GM12874 (cell line): ENCODE measurements around the gene KIF6.

Experiments
- TF ChIP-seq, protein P1 (sequence below): IDR thresholded peaks from 2 replicates; pipeline ENCODE4 v1.5.1; 2011; ENCODE audit warnings: low read depth, mild to moderate bottlenecking, control low read depth, low read length, moderate library complexity; ENCODE audit not compliant: insufficient read depth

Gene KIF6

DNA sequence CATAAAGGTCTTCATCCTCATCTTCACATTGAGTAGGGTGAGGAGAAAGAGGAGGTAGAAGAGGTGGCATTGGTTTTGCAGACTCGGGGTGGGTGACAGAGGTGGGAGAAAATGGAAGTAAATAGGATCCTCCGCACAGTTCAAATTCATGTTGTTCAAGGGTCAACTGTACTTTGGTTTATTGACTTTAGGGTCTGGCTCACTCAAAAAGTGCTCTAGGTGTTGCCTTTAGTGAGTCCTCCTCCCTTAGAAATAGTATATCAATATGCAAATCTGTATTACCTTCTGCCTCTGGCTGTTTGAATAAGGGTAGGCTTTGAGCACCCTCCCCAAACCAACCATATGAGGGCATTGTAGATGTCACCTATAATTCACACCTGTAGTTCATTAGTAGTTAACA is 54.7 kb downstream of the KIF6 start:
- TF ChIP-seq, protein P1, sequence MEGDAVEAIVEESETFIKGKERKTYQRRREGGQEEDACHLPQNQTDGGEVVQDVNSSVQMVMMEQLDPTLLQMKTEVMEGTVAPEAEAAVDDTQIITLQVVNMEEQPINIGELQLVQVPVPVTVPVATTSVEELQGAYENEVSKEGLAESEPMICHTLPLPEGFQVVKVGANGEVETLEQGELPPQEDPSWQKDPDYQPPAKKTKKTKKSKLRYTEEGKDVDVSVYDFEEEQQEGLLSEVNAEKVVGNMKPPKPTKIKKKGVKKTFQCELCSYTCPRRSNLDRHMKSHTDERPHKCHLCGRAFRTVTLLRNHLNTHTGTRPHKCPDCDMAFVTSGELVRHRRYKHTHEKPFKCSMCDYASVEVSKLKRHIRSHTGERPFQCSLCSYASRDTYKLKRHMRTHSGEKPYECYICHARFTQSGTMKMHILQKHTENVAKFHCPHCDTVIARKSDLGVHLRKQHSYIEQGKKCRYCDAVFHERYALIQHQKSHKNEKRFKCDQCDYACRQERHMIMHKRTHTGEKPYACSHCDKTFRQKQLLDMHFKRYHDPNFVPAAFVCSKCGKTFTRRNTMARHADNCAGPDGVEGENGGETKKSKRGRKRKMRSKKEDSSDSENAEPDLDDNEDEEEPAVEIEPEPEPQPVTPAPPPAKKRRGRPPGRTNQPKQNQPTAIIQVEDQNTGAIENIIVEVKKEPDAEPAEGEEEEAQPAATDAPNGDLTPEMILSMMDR: no peak

DNA sequence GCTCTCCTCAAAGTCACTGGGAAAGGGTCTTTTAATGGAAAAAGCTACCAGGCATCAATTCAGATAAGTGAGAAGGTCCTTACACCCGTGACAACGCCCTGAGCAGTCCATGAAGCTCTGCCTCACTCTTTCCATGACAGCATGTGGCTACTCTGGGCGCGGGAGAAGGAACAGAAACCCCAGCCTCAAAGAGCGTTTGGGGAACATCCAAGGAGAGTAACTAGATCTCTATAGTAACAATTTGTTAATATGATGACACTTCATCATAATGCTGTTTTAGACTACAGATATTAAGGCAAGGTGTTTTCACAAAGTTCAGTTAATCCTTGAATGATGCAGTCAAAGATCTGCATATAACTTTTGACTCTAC is 55.2 kb downstream of the KIF6 start:
- TF ChIP-seq, protein P1: no peak

DNA sequence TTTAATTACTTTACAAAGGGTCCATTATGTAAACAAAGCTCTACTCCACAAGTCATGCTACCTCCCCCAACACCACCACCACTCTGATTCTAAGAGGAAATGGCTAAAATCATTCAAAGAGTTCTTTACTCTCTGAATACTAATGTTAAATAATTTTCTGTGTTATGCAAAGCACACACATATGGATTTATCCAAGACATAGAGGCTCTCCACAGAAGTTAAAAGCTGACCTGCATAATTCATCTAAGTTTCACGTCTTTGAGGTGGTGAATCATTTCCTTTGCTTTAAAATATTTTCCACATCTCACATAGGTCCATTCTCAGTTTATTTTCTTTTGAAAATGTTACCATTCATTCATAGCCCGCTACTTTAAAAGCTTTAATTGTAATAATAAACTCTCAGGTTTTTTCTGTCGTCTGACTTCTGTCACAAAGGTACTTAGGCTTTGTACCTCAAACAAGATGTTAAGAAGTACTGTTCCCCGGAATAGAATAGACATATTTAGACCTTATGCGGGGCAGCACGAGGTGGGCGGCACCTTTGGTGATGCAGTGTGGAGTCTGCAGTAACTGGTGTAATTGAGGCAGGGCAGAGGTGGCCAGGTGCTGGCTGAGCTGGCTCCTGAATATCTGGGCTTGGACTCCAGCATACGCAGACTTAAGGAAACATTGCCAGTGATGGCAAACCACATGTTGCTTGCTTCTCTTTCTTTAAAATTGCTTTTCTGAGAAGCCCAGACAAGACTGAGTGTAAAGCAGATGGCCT is 55.8 kb downstream of the KIF6 start:
- TF ChIP-seq, protein P1: no peak

DNA sequence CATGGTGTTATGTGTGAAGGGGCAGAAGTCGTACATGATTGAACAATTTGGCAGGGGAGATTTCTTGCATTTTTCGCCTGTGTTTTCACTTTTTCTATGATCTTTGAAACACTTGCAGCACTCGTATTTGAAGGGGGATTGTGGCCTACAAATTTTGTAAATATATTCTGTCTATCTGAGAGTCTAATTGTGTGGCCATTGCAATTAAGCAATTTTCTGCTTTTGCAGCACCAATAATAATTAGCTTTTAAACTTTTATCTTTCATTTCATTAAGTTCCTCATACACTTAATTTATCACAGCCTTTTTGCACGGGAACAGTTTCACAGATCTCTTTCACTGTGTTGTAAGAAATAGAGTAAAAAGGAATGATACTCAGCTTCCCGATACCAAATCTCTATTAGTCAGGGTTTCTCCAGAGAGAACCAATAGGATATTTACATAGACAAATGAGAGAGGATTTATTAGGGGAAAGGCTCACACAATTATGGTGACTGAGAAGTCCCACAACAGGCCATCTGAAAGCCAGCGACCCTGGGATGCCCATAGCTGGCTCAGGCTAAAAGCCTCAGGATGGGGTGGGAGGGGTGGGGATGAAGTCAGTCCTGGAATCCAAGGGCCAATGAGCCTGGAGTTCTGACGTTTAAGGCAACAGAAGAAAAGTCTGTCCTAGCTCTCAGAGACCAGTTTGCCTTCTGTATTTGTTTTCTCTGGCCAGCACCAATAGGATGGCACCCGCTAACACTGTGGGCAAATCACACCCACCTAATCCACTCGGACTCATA is 58.3 kb downstream of the KIF6 start:
- TF ChIP-seq, protein P1: no peak

DNA sequence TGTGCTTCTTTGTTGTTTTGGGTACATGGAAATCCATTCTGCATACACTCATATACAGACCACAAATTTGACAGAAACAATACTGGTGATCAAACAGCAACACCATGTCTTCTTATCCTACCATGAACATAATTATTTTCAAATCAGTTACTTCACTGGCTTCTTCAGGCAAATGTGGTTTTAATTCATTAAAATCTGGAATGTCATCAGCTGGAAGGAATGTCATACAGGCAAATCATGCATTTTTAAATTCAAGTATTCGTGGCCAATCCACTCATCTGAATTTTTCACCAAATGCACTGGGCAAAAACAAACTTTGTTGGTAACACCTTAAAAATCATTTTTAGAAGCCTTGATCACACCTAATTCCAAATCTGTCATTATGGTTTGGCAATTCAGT is 59.3 kb downstream of the KIF6 start:
- TF ChIP-seq, protein P1: no peak

DNA sequence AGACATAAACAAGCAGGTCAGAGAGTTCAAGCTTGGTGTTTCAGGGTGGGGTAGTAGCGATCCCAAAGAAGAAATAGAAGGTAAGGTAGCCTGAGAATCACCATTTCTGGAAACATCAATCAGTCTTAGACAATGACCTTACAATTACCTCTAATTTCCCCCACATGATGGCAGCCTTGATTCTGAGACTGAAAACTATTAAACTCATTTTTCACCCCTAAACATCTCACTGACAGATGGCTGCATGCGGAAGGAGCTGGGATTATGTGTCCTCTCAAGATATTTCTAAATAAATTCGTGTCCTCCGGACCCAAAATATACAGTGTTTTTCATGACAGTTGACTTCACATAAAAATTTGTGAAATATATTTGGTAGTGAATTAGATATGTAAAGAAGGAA is 61.0 kb downstream of the KIF6 start:
- TF ChIP-seq, protein P1: no peak

DNA sequence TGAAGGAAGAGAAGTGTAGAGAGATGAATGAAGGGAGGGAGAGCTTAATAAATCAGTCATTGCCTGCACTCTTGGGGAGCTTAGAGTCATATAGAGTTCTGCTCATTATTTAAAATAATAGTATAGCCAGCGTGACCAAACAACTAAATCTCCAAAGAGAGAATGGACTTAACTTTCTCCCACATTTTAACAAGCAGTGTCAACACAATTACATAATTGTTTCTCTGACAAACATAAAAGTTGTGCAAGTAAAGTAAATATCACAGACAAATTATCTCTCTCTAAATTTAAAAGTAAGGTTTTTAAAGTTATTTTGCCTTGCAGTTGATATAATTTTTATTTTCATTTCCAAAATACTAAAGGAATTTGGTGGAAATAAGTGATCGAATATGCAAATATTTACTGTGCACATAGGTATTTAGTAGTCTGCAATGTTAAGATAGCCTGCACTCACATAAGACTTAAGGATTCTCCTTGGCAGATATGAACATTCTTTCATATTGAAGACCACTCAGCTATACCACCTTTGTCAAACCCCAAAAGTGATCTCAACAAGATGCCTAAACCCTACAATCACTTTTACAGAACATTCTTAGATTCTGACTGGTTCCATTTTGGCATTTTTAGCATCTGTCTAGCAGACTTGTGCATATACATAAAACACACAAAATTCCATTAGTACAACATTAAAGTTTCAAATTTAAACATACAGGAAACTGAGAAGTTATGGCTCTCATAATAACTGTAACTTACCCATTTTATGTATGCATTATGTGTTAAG is 67.7 kb downstream of the KIF6 start:
- TF ChIP-seq, protein P1: no peak
